ENCODE measurements around the gene GNPTAB. TPM values are rescaled to one million over a fixed set of nuclear protein-coding genes. Genes with fewer than 3 reads are reported as not detected.
"Not testable (repeated sequence)": the region's sequence is repeated elsewhere in the genome, so short reads cannot be mapped to it uniquely, and the experiment has no call there.

Gene GNPTAB
- polyA plus RNA-seq, 5 donors: 34.7 to 51.2 (median 48.8) TPM

DNA sequence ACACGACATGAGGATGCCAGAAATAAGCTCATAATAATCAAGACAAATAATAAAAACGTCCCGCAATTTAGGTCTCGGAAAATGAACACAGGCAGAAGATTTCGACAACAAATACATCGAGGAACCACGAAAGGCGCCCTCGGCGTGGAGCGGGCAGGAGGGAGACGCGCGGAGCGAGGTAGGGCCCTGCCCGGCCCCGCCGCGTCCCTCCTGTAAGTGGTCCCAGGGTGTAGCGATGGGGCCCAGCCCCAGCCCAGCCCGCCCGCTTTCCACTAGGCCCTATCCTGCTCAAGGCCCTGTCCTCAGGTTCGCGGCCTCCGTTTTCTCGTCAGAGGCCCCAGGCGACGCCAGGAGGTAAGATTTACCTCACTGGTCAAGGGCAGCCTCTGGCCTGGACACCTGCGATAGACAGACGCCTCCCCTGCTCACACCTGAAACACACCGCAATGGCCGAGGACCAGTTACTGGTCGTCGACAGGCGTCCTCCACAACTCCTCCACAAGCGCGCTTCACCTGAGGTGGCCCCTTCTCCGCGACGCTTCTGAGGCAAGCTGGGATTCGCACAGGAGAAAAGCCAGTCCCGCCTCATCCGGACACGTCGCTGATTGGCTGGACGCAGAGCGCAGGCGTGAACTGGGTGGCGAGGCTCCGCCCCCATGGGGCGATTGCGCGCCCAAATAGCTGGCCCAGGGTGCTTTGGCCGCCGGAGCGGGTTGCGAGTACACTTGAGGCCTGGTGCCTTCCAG, 91.7 kb downstream of the GNPTAB start, which contains the start of gene SYCP3:
Gene SYCP3, minus strand, starts transcription at position 543 of the 746 bp plus-strand sequence. CDS start 1,527 bp downstream, outside the sequence.
- DNase-seq: no peak

- DNase-seq: no peak
Measured at GRCh38 chr12:101737476-101737875, 93.3 kb downstream of the GNPTAB start.

- not testable (repeated sequence) for DNase-seq
Measured at GRCh38 chr12:101734482-101734881, 96.3 kb downstream of the GNPTAB start.

- DNase-seq: no peak
Measured at GRCh38 chr12:101733166-101733565, 97.6 kb downstream of the GNPTAB start.

DNA sequence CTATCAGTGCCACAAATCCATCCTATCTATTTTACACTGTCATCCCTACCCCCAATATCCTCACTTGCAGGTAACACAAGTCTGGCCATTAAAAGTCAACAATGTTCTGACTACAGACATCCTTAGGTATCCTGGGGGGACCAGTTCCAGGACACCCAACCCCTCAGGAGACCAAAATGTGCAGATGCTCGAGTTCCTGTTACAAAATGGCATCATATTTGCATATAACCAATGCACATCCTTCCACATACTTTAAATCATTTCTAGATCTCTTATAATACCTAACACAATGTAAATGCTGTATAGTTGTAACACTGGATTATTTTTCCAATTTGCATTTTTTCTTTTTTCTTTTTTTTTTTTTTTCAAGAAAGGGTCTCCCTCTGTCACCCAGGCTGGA, 98.4 kb downstream of the GNPTAB start:
- DNase-seq: no peak

DNA sequence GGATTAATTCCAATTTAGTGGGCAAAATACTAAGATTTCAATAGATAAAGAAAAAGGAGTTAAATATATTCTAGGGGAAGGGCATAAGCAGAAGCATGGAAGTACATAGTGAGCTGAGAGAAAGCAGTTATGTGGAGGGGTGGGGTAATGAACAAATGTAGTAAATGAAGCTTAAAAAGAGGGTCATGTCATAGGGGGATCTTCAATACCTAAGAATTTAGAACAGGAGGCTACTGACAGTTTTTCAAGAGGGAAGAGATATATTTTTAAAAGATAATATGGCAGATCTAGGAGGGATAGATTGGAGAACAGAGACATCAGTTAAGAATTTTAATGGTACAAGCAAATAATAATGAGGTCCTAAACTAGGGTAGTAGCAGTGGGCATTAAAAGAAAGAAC, 100.9 kb downstream of the GNPTAB start:
- DNase-seq: no peak

DNA sequence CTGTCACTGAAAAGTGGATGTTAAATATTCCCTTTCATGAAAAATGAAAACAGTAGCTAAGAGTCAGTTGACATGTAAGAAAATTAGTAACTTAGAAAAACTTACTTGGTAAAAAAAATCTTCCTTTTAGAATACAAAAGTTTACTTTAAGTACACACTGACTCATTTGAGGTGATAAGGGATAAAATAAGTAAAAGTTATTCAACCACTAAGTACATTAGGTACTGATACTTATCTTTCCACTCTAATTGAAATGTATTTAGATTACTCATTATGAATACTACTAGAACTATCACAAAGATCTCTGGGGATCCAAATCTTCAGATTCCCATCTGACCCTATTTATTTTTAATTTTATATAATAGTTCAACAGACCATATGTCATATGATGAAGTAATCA, 103.7 kb downstream of the GNPTAB start:
- no peak for DNase-seq

- no peak for DNase-seq
Measured at GRCh38 chr12:101722392-101722791, 108.4 kb downstream of the GNPTAB start.

- no peak for DNase-seq
Measured at GRCh38 chr12:101720118-101720517, 110.6 kb downstream of the GNPTAB start.

DNA sequence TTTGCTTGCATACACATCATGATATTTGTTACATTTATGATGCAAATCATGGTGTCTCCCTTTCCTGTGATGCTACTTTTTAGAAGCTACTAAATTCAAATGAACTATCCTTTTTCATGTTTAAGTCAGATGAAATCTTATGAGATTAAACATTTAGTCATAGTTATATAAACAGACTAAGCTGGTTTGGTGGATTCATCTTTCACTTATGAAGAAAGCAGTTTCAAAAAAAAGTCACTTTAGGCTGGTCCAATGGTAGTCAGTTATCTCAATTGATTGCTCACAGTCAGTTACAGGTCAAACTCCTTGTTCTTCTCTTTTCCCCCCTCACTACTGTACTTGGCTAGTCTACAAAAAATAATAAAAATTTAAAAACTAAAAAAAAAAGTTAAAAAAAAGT, 111.2 kb downstream of the GNPTAB start:
- DNase-seq: no peak

GRCh38 chr12:101714877-101715444, 115.8 kb downstream of the GNPTAB start:
- no peak for DNase-seq

GRCh38 chr12:101713930-101714329, 116.8 kb downstream of the GNPTAB start:
- DNase-seq: no peak

- DNase-seq: no peak
Measured at GRCh38 chr12:101713059-101713682, 117.6 kb downstream of the GNPTAB start.

DNA sequence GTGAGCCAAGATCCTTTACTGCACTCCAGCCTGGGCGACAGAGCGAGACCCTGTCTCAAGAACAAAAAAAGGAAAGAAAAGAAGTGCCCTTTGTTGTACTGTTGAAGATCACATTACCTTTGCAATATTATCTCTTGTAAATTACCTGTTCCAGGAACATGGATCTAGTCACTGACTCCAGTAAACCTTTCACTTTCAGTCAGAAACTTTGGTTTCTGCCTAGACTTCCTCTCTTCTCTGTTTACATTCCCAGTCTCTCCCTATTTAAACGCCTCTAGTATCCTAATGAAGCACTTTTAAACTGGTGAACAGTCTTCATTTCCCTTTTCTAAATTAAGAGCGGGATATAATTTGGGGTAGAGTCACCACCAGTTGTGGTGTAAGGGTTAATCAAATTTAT, 120.5 kb downstream of the GNPTAB start:
- no peak for DNase-seq

GRCh38 chr12:101707131-101707782, 123.5 kb downstream of the GNPTAB start:
- DNase-seq: no peak

- no peak for DNase-seq
Measured at GRCh38 chr12:101706403-101706802, 124.4 kb downstream of the GNPTAB start.

DNA sequence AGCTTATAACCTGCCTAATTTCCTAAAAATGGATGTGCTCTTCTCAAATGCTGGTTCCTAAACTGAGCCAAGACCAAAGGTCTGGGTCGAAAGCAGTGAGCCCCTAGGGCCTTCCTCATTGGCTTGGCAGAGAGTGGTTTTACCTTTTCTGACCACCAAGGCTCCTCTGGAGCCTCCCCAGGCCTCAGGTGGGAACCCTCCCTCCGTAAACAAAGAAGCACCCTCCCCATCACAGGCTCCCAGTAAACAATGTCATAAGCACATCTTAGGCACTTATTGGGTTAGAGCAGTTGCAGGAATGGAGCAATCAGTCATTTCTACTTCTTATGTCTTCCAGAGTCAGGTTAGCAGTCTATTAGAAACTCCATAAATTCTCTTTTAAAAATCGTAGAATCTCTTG, 127.3 kb downstream of the GNPTAB start:
- no peak for DNase-seq

- DNase-seq: no peak
Measured at GRCh38 chr12:101700299-101700820, 130.4 kb downstream of the GNPTAB start.

GRCh38 chr12:101698800-101699347, 131.9 kb downstream of the GNPTAB start:
- peak in 1 of 2 donors; percentile 7 for DNase-seq

DNA sequence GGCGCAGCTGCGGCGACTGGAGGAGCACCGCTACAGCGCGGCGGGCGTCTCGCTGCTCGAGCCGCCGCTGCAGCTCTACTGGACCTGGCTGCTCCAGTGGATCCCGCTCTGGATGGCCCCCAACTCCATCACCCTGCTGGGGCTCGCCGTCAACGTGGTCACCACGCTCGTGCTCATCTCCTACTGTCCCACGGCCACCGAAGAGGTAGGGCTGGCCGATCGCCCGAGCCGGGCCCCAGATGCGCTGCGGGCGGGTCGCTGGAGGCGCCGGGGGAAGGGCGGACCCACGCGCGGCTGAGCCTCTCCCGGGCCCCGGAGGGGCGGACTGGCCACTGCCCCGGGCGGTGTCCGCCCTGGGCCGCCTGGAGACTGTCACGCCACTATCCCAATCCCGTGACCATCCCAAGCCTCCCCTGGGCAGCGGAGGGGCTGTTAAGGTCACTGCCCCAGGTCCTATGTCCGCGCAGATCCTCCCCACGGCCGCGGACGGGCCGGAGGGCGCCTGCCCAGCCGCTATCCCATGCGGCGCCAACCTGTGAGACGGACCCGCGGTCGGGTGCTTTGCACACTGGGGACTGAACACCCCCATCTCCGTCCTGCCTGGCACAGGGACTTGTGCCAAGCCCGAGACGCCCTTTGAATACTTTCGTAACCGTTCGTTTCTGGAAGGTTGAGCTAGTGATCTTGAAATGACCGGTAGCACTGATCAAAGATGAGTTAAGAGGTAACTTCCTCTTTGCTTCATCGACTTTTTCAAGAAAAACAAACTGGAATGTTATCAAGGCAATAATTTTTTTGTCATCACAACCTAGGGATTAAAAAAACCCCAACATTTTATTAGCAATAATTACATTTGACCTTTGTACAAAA, 132.6 kb downstream of the GNPTAB start:
- DNase-seq: peak; percentile 35 to 47

All from right lung (tissue), 5 donors.